Calu3 (cell line): Measurements from ENCODE around the gene MPPED2. TPM values are rescaled to one million over a fixed set of nuclear protein-coding genes. Genes with fewer than 3 reads are reported as not detected.

Experiments
- BruUV-seq: library from RNA; stranded (reverse); fragments of 400-500 nt; replicated peaks from 2 replicates; lab custom pipeline; 2021; lab: Mats Ljungman, UMichigan
- CTCF ChIA-PET: fragments of 300-600 bp; sonication (Branson Sonifier 250); formaldehyde crosslinking; loops from one replicate; lab custom pipeline; 2022; ENCODE audit warnings: antibody characterized with exemption; lab: Charles Lee
- DNase-seq: peaks from one replicate; pipeline ENCODE4 v3.0.0; 2022
- H3K27ac Mint-ChIP-seq: one replicate; pipeline ENCODE4 v1.8.0; 2022; ENCODE audit warnings: mixed read lengths; ENCODE audit not compliant: unreplicated experiment
- H3K27me3 Mint-ChIP-seq: one replicate; pipeline ENCODE4 v1.8.0; 2022; ENCODE audit warnings: mixed read lengths; ENCODE audit not compliant: unreplicated experiment
- H3K36me3 Mint-ChIP-seq: one replicate; pipeline ENCODE4 v1.8.0; 2022; ENCODE audit warnings: mild to moderate bottlenecking, moderate library complexity, mixed read lengths; ENCODE audit not compliant: insufficient read depth, unreplicated experiment
- H3K4me1 Mint-ChIP-seq: one replicate; pipeline ENCODE4 v1.8.0; 2022; ENCODE audit warnings: mild to moderate bottlenecking, low read depth, mixed read lengths; ENCODE audit not compliant: unreplicated experiment
- H3K4me3 Mint-ChIP-seq: one replicate; pipeline ENCODE4 v1.8.0; 2022; ENCODE audit warnings: mild to moderate bottlenecking, low read depth, moderate library complexity, mixed read lengths; ENCODE audit not compliant: unreplicated experiment
- H3K9me3 Mint-ChIP-seq: one replicate; pipeline ENCODE4 v1.8.0; 2022; ENCODE audit warnings: low read depth, mixed read lengths; ENCODE audit not compliant: unreplicated experiment
- CTCF ChIP-seq: fragments of 200-600 bp; IDR thresholded peaks from one replicate; pipeline ENCODE4 v1.8.0; 2022; ENCODE audit warnings: antibody characterized with exemption; ENCODE audit not compliant: unreplicated experiment
- intact Hi-C: fragments of 100-400 bp; cut with micrococcal nuclease; formaldehyde crosslinking; loops from one replicate; pipeline ENCODE4 v1.10.0; 2022; ENCODE audit not compliant: unreplicated experiment
- total RNA-seq: library from RNA; stranded (reverse); gene quantifications from 2 replicates; pipeline ENCODE4 v1.2.3, GENCODE V29; 2022

The MPPED2 gene
- total RNA-seq, 1 experiment from 2014 or later: not detected

GRCh38 chr11:30424844-30425243 is 161.3 kb downstream of the MPPED2 start:
- H3K27me3 Mint-ChIP-seq: peaks cover 10% of the 10 kb centered on the region
- TF ChIP-seq CTCF: no peak
- H3K4me1 Mint-ChIP-seq: no peaks in the 10 kb centered on the region
- intact Hi-C loops: no loop called here
- DNase-seq: no peak
- no peak overlapping the region for H3K27ac Mint-ChIP-seq
- no peak overlapping the region for H3K4me3 Mint-ChIP-seq
- H3K36me3 Mint-ChIP-seq: no peaks in the 10 kb centered on the region
- H3K9me3 Mint-ChIP-seq: no peaks in the 10 kb centered on the region
- no TSS peak for BruUV-seq
- CTCF ChIA-PET: no interaction called here

- no peak overlapping the region for H3K27ac Mint-ChIP-seq
- intact Hi-C loops: no loop called here
- no TSS peak for BruUV-seq
- DNase-seq: no peak
- CTCF ChIA-PET: interaction anchor here (0.7 kb wide), 1 partner anchor 1400 kb away, joined by 3 read pairs; no protein-coding TSS in a partner anchor
- no peak overlapping the region for H3K4me3 Mint-ChIP-seq
- no peaks in the 10 kb centered on the region for H3K9me3 Mint-ChIP-seq
- H3K4me1 Mint-ChIP-seq: no peaks in the 10 kb centered on the region
- TF ChIP-seq CTCF: no peak
- no peaks in the 10 kb centered on the region for H3K36me3 Mint-ChIP-seq
- H3K27me3 Mint-ChIP-seq: peaks cover 10% of the 10 kb centered on the region
Observed at GRCh38 chr11:30424321-30424720, 161.8 kb downstream of the MPPED2 start.

GRCh38 chr11:30423886-30424285 is 162.3 kb downstream of the MPPED2 start:
- intact Hi-C loops: no loop called here
- no peaks in the 10 kb centered on the region for H3K4me1 Mint-ChIP-seq
- no peaks in the 10 kb centered on the region for H3K36me3 Mint-ChIP-seq
- no peaks in the 10 kb centered on the region for H3K9me3 Mint-ChIP-seq
- TF ChIP-seq CTCF: no peak
- peaks cover 10% of the 10 kb centered on the region for H3K27me3 Mint-ChIP-seq
- DNase-seq: no peak
- CTCF ChIA-PET: interaction anchor here (0.7 kb wide), 1 partner anchor 1401 kb away, joined by 3 read pairs; no protein-coding TSS in a partner anchor
- no peak overlapping the region for H3K4me3 Mint-ChIP-seq
- H3K27ac Mint-ChIP-seq: no peak overlapping the region
- BruUV-seq: no TSS peak

- DNase-seq: no peak
- TF ChIP-seq CTCF: no peak
- no peaks in the 10 kb centered on the region for H3K4me1 Mint-ChIP-seq
- H3K4me3 Mint-ChIP-seq: no peak overlapping the region
- intact Hi-C loops: no loop called here
- no TSS peak for BruUV-seq
- H3K27ac Mint-ChIP-seq: no peak overlapping the region
- CTCF ChIA-PET: no interaction called here
- peaks cover 16% of the 10 kb centered on the region for H3K27me3 Mint-ChIP-seq
- H3K9me3 Mint-ChIP-seq: no peaks in the 10 kb centered on the region
- no peaks in the 10 kb centered on the region for H3K36me3 Mint-ChIP-seq
Observed at GRCh38 chr11:30423279-30423648, 162.9 kb downstream of the MPPED2 start.
